ENCODE data around the gene RTKN.
"Not testable (repeated sequence)": the region's sequence is repeated elsewhere in the genome, so short reads cannot be mapped to it uniquely, and the experiment has no call there.

Gene RTKN

GRCh38 chr2:74444498-74445318 lies 3.0 kb upstream of the RTKN start:
- Histone ChIP-seq H3K27me3 (ENCODE audit: insufficient read depth, low read depth) (no peaks in the 10 kb centered on the region), H3K9ac (no peak overlapping the region), H2AFZ (ENCODE audit: low read depth) (no peak overlapping the region), H3K27ac (no peak overlapping the region), H3K79me2 (ENCODE audit: insufficient read depth, low read depth) (no peaks in the 10 kb centered on the region), H3K4me3 (IDR thresholded peaks at IDR 0.05; ENCODE audit: insufficient read depth, low read depth, low read length) (no peak overlapping the region), H3K4me1 (ENCODE audit: low read depth, poor library complexity, severe bottlenecking) (peaks cover 10% of the 10 kb centered on the region), H3K36me3 (ENCODE audit: insufficient read depth) (no peaks in the 10 kb centered on the region), H3K4me2 (no peak overlapping the region), H4K20me1 (ENCODE audit: insufficient read depth) (no peaks in the 10 kb centered on the region)
- TF ChIP-seq CTCF (conservative IDR thresholded peaks at IDR 0.05; ENCODE audit: low read depth, low read length), result no peak

GRCh38 chr2:74442483-74443297 lies 953 bp upstream of the RTKN start:
- H3K4me1 ChIP-seq (ENCODE audit: low read depth, poor library complexity, severe bottlenecking), result peaks cover 12% of the 10 kb centered on the region
- H3K36me3 ChIP-seq (ENCODE audit: insufficient read depth); H3K4me2 ChIP-seq; H4K20me1 ChIP-seq (ENCODE audit: insufficient read depth); H3K9ac ChIP-seq; H2AFZ ChIP-seq (ENCODE audit: low read depth); H3K27ac ChIP-seq; H3K79me2 ChIP-seq (ENCODE audit: insufficient read depth, low read depth); H3K27me3 ChIP-seq (ENCODE audit: insufficient read depth, low read depth); H3K4me3 ChIP-seq (IDR thresholded peaks at IDR 0.05; ENCODE audit: insufficient read depth, low read depth, low read length): not testable (repeated sequence)

GRCh38 chr2:74441170-74441689 lies 507 bp downstream of the RTKN start:
- Histone ChIP-seq H3K9ac (peak overlapping the region; percentile 67; the same call in 1 of the 2 replicates), H3K4me2 (peak overlapping the region; percentile 63; the same call in 1 of the 2 replicates), H3K36me3 (ENCODE audit: insufficient read depth) (no peaks in the 10 kb centered on the region), H4K20me1 (ENCODE audit: insufficient read depth) (no peaks in the 10 kb centered on the region), H3K4me1 (ENCODE audit: low read depth, poor library complexity, severe bottlenecking) (peaks cover 12% of the 10 kb centered on the region), H3K27me3 (ENCODE audit: insufficient read depth, low read depth) (no peaks in the 10 kb centered on the region), H3K27ac (no peak overlapping the region), H3K4me3 (IDR thresholded peaks at IDR 0.05; ENCODE audit: insufficient read depth, low read depth, low read length) (no peak overlapping the region), H3K79me2 (ENCODE audit: insufficient read depth, low read depth) (no peaks in the 10 kb centered on the region), H2AFZ (ENCODE audit: low read depth) (peak overlapping the region; percentile 75)
- TF ChIP-seq CTCF (conservative IDR thresholded peaks at IDR 0.05; ENCODE audit: low read depth, low read length), result no peak

- Histone ChIP-seq H2AFZ (ENCODE audit: low read depth) (peak overlapping the region; percentile 75), H3K36me3 (ENCODE audit: insufficient read depth) (no peaks in the 10 kb centered on the region), H3K4me3 (IDR thresholded peaks at IDR 0.05; ENCODE audit: insufficient read depth, low read depth, low read length) (peak overlapping the region; percentile 87), H3K4me1 (ENCODE audit: low read depth, poor library complexity, severe bottlenecking) (peaks cover 12% of the 10 kb centered on the region), H3K4me2 (peak overlapping the region; percentile 63), H4K20me1 (ENCODE audit: insufficient read depth) (no peaks in the 10 kb centered on the region), H3K79me2 (ENCODE audit: insufficient read depth, low read depth) (no peaks in the 10 kb centered on the region), H3K27me3 (ENCODE audit: insufficient read depth, low read depth) (no peaks in the 10 kb centered on the region), H3K27ac (0 out of 2 replicates have a peak overlapping the region, but pooled peaks have one; percentile 12), H3K9ac (peak overlapping the region; percentile 67)
- no peak for TF ChIP-seq CTCF (conservative IDR thresholded peaks at IDR 0.05; ENCODE audit: low read depth, low read length)
Observed at GRCh38 chr2:74440378-74441169, 1.2 kb downstream of the RTKN start.

All from KMS-11 (cell line).